Brain microvascular endothelial cell (primary cell): Measurements from ENCODE around the gene ZC3HAV1.

Experiments
- DNase-seq: peaks from one replicate; pipeline ENCODE4 v3.0.0-alpha.2; 2020
- H3K27ac ChIP-seq: fragments of 250-450 bp; sonication (Bioruptor Pico); 2 replicates; pipeline ENCODE4 v1.5.1; 2020; ENCODE audit warnings: mild to moderate bottlenecking, moderate library complexity
- H3K27me3 ChIP-seq: fragments of 250-450 bp; sonication (Bioruptor Pico); replicated peaks from 2 replicates; pipeline ENCODE4 v1.5.1; 2020; ENCODE audit warnings: mild to moderate bottlenecking
- H3K36me3 ChIP-seq: fragments of 250-450 bp; sonication (Bioruptor Pico); replicated peaks from 2 replicates; pipeline ENCODE4 v1.5.1; 2020; ENCODE audit warnings: mild to moderate bottlenecking
- H3K4me3 ChIP-seq: 2 replicates; pipeline ENCODE4 v1.5.1; 2011; ENCODE audit warnings: low read depth, mild to moderate bottlenecking, control low read depth, low read length, moderate library complexity
- in situ Hi-C: cut with HindIII; loops from 2 replicates; pipeline ENCODE4 v1.10.0; 2017; ENCODE audit warnings: low sequenced_read_pairs, low pct_ligation_motif_present
- TF ChIP-seq, protein P1 (sequence below): IDR thresholded peaks from 2 replicates; pipeline ENCODE4 v1.5.1; 2011; ENCODE audit warnings: low read depth, mild to moderate bottlenecking, moderate library complexity, low read length, control low read depth, inconsistent platforms; ENCODE audit errors: missing control alignments

ZC3HAV1 gene

DNA sequence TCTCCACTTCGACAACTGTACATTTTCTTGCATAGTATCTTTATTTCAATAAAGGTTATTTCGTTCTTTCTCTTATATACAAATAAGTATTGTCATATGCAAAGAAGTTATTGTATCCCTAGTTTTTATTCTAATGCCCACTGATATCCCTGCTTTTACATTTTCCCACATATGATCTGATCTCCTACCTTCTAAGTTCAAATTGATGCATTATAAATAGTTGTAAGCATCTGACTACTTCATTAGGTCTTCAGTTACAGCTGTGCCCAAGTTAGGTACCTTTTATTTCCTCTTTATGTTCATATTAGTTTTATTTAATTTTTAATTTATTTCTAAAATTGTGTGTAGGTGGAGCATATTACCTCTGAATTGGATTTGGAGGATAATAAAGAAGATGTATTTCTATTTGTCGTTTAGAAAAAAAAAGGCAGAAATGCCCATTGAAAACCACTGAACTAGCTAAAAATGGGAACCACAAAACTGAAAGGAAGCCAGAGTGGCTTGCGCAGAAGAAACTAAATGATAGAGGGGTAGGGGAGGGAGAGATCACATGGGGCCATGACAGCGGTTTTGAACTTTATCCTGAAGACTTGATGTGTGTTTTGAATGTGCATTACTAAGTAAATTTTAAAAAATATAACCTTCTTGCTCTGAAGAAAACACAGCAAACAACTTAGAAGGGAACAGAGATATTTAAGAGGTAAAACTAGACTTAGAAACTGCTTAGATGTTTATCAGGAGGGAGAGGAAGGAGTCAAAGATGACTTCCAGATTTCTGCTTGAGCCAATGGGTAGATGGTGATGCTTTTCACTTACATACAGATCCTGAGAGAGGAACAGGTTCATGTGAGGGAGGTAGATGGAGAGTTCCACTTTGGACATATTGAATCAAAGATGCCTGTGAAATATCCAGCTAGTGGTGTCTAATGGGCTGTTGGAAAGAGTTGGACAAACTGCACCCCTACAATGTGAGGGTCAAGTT lies 64.4 kb downstream of the ZC3HAV1 start:
- DNase-seq, result no peak
- in situ Hi-C loops, result no loop called here
- H3K36me3 ChIP-seq, result peaks cover 9% of the 10 kb centered on the region
- H3K27ac ChIP-seq, result no peak overlapping the region
- TF ChIP-seq, protein P1, sequence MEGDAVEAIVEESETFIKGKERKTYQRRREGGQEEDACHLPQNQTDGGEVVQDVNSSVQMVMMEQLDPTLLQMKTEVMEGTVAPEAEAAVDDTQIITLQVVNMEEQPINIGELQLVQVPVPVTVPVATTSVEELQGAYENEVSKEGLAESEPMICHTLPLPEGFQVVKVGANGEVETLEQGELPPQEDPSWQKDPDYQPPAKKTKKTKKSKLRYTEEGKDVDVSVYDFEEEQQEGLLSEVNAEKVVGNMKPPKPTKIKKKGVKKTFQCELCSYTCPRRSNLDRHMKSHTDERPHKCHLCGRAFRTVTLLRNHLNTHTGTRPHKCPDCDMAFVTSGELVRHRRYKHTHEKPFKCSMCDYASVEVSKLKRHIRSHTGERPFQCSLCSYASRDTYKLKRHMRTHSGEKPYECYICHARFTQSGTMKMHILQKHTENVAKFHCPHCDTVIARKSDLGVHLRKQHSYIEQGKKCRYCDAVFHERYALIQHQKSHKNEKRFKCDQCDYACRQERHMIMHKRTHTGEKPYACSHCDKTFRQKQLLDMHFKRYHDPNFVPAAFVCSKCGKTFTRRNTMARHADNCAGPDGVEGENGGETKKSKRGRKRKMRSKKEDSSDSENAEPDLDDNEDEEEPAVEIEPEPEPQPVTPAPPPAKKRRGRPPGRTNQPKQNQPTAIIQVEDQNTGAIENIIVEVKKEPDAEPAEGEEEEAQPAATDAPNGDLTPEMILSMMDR, result no peak
- no peak overlapping the region for H3K4me3 ChIP-seq
- H3K27me3 ChIP-seq, result no peaks in the 10 kb centered on the region

DNA sequence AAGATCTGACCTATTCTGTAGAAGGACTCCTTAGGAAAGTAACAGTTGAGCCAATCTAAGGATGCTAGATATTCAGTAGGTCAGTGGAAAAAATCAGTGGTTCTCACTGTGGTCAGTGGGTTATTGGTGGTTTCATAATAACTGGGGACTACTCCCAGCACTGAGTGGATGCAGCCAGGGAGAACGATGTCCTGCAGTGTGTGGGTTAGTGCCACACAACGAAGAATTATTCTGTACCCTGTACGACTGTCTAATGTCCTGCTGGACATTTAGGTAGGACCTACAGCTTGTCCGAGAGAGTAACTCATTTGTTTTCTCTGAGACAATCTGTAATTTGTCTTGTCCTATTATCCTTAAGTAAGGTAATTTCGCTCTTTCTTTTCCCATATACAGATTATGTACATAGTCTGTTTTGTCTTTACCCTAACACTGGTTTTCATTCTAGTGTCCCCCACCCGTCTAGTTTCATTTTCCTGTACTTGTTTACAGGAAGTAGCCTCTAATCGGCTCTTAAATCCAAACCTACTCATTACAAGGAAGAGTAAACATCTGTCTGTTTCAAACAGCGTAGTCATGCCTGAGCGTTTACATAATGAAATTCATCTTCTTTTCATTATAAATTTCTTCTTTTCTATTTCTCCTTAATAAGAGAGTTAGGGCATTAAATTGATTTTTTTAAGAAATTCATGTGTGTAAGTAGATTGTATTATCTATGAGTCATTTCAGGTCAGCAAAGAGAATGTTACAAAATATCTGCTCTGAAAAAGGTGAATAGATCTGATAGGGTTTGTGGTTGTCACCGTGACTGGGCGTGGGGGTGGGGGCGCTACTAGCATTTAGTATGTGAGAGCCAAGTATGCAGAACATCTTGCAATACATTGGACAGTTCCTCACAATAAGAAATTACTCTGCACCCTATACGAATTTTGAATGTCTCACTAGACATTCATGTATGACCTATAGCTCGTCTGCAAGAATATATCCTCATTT lies 65.4 kb downstream of the ZC3HAV1 start:
- TF ChIP-seq, protein P1, result no peak
- H3K27me3 ChIP-seq, result no peaks in the 10 kb centered on the region
- H3K36me3 ChIP-seq, result peaks cover 4% of the 10 kb centered on the region
- H3K4me3 ChIP-seq, result no peak overlapping the region
- no peak for DNase-seq
- in situ Hi-C loops, result no loop called here
- H3K27ac ChIP-seq, result no peak overlapping the region

DNA sequence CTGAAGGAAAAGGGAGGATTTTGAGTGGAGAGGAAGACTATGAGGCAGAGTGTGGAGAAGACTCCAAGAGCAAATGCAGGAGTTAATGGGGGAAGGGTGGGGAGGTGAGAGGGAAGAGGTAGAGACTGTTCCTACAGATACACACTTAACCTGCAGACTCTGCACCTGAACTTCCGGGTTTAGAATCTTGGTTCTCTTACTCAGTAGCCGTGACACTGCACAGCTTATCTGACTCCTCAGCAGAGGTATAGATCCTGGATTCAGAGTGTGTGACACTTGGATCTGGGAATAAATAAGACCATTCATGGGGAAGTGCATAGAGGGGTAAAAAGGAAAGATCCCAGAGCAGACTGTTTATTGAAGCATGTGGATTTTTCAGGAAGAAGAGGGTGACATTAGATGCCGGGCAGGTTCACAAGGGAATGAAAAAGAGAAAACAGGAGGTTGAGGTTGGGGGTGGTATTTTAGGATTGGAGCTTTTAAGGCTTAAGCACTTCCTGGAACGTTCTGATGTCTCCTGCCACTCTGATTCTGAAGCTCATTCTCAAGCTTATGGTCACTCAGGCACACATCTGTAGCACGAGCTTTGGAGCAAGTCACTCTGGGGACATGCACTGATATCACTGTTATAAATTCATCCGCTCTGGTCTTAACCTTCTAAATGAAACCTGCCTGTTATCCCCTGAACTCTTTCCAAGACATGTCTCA lies 68.0 kb downstream of the ZC3HAV1 start:
- Histone ChIP-seq H3K27me3 (no peaks in the 10 kb centered on the region), H3K36me3 (peaks cover 4% of the 10 kb centered on the region), H3K27ac (no peak overlapping the region), H3K4me3 (no peak overlapping the region)
- no peak for DNase-seq
- TF ChIP-seq, protein P1, result no peak
- in situ Hi-C loops, result no loop called here

DNA sequence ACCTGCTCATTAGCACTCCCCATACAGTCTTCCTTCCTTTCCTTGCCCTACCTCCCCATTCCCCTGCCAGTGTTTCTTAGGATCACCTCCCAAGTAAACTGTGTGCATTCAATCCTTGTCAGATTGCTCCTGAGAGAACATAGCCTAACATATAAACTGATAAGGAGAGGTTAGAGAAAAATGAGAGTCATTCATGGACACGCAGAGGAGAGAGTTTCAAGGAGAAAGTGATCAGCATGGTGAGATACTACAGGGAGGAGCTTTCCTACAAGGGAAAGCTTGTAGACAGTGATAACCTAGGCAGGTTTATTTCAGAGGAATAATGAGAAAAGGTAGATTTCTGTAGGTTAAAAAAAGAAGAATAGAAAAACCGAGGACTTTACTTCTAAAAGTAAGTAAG lies 70.8 kb downstream of the ZC3HAV1 start:
- Histone ChIP-seq H3K36me3 (no peaks in the 10 kb centered on the region), H3K4me3 (no peak overlapping the region), H3K27ac (no peak overlapping the region), H3K27me3 (no peaks in the 10 kb centered on the region)
- no peak for DNase-seq
- in situ Hi-C loops, result no loop called here
- TF ChIP-seq, protein P1, result no peak

DNA sequence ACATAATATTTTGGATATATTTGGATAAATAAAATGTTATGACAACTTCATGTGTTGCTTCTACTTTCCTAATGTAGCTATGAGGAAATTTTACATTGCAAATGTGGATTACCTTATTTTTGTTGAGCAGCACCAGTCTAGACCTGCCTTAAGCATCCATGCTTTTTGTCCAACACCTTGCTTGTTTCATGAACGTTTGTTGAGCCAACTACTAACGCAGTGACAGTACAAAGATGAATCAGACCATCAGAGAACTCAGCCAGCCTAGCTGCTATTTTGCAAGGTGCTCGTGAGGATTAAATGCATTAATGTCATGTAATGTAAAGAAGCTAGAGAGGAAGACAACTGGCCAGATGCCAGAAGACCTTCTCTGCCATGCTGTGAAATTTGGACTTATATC lies 72.6 kb downstream of the ZC3HAV1 start:
- Histone ChIP-seq H3K4me3 (no peak overlapping the region), H3K36me3 (peaks cover 5% of the 10 kb centered on the region), H3K27ac (no peak overlapping the region), H3K27me3 (no peaks in the 10 kb centered on the region)
- in situ Hi-C loops, result no loop called here
- DNase-seq, result no peak
- TF ChIP-seq, protein P1, result no peak
